ENCODE data around the gene ZBTB20.
A peak's percentile ranks its signal among the peaks of the same experiment; 100 is the strongest.

The ZBTB20 gene

DNA sequence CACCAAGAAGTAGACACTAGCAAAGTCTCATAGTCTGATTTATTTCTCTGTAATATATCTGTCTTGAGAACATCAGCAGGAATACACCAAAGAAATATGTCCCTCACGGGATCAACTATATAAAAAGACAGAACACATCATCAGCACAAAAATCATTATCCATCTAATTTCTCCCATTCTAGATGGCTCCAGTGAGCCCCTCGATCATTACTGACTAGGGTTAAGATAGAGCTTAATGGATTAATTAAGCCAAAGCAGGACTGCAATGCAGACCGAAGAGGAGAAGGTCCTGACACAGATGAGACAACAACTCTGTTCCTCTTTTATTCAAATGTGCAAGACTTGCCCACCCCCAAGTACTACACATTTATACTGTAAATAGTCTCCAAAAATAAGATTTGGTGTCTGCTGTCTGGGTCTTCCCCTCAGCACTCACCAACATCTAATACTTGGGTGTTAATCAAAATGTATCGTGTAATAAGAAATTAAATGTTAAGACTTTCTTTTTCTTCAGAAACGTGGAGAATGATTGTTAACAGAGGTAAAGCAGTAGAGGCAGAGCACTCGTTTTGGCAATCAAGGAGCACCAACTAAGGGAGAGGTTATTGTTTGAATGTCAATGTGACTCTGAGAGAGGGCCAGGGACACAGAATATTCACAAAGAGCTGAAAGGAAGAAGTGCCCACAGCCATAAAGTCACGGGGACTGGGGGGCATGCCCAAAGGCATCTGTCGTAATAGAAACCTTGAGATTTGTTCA is 719.6 kb downstream of the ZBTB20 start:
- DNase-seq = no peak

- no peak for DNase-seq
These were observed 722.8 kb downstream of the ZBTB20 start for GRCh38 chr3:114424337-114424736.

- no peak for DNase-seq
These were observed 725.9 kb downstream of the ZBTB20 start for GRCh38 chr3:114421204-114421603.

DNA sequence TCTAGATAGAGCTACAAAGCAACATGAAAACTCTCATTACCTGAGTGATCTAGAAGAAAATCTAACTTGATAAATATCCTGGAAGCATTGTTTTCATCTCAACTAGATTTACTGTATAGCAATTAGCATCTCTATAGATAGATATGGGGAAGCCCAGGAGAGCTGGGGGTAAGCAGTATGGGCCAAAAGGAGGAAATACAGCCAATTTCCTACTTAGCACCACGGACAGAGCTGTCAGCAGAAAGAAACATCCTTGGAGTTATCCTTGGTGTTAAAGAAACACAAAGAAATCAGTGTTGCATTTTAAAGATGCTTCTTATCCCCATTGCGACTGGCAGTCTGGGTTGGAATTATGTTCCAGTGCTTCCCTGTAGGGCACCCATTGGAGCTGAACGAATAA is 727.0 kb downstream of the ZBTB20 start:
- no peak for DNase-seq

GRCh38 chr3:114418724-114419543 is 728.2 kb downstream of the ZBTB20 start:
- peak; percentile 1 to 71 for DNase-seq

- no peak for DNase-seq
These were observed 729.0 kb downstream of the ZBTB20 start for GRCh38 chr3:114418107-114418506.

- DNase-seq = no peak
These were observed 729.4 kb downstream of the ZBTB20 start for GRCh38 chr3:114417675-114418074.

DNA sequence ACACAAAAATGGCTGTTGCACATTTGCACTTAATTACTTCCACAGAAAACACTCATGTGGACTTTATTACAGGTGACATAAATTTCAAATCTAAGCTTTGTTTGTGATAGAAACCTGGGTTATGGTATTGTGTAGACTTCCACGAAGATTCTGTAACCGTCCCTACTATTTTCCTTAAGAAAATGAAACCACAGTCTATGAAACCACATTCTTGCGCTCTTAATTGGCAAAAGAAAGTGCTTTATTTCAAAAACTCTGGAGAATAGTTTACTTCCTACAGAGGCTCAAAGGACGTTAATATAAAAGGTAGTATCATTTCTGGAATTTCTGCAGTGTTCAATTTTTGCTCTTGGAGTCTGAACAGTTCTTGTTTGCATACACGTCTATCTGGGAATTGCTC is 729.8 kb downstream of the ZBTB20 start:
- DNase-seq = no peak

DNA sequence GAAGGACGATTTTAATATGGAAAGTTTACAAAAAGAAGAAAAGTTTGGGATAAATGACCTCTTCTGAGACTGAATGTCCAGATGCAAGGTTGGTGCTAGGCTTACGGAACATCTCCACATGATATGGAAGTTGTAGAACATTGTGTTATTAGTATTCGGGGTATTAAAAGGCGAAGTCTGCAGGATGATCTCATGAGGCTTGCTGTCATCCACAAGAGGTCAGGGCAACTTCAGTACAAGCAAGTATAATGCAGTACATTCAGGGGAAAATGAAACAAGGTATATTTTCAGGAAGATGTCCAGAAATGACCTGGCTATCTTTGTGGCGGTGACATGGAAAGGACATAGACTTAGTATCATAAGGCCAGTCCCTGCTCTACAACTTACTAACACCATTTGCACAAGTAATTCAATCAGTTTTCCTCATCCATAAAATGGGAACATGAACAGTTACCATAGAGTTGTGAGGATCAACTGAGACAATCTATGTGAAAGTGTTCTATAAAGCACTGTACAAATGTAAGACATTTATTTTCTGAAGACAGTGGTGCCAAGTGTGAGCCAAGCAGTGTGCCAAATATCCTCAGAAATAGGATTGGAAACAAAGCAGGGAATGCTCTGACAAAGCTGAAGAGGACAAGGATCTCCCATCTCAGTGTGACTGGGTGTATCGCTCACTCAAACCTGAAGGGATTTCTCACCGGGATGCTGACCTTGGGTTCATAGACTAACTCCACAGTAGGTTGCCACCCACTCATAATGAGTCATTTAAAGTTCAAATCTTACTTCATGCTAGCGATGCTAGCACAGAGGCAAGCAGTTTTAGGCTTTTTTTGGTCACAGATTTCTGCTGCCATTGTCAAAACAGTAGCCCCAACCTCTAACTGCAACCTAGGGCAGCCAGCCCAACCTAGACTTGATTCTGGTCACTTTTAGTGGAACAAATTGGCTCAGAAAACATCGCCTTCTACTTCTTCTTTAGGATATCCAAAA is 735.0 kb downstream of the ZBTB20 start:
- DNase-seq = no peak

DNA sequence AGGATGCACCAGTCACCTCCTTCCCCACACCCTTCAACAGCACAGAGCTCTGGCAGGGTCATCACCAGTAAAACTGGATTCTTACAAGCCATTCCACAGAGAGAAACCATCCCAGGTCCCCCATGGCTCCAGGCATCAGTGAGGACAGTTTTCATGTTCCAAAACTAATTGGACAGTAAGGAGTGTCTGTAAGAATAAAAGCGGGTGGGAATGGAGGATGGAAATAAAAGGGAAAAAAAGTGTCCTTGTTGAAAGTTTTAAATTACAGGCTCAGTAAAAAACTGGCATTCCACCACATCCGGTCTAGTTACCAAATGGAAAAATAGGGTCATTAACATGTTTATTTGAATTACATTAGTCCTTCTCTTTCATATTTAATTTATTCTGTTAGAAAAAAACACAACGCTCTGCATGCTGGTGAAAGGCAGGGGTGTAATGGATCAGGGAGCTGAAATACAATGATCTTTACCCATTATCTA is 735.9 kb downstream of the ZBTB20 start:
- DNase-seq = no peak

GRCh38 chr3:114408736-114409670 is 738.1 kb downstream of the ZBTB20 start:
- DNase-seq = no peak

- no peak for DNase-seq
These were observed 740.2 kb downstream of the ZBTB20 start for GRCh38 chr3:114406922-114407321.

- no peak for DNase-seq
These were observed 740.8 kb downstream of the ZBTB20 start for GRCh38 chr3:114406286-114406685.

GRCh38 chr3:114405202-114405990 is 741.7 kb downstream of the ZBTB20 start:
- DNase-seq = no peak

DNA sequence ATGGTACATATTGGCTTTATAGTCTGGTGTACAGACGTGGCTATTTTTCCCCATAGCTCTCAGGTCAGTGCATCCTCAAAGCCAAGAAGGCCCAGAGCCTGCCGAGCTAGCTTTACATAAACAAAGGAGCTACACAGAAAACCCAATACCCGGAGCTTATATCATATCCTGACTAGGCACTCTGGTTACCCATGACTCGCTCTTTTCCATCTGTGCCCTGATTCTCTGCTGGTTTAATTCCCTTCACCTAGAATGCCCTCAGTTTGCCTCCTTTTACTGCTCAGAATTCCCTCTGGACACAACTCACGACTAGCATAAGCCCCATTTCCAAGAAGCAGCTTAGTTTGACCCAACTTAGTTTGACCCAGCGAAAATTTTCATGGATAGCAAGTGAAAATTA is 742.5 kb downstream of the ZBTB20 start:
- DNase-seq = no peak

GRCh38 chr3:114402838-114403237 is 744.2 kb downstream of the ZBTB20 start:
- DNase-seq = no peak

- DNase-seq = no peak
These were observed 745.7 kb downstream of the ZBTB20 start for GRCh38 chr3:114401346-114401745.

DNA sequence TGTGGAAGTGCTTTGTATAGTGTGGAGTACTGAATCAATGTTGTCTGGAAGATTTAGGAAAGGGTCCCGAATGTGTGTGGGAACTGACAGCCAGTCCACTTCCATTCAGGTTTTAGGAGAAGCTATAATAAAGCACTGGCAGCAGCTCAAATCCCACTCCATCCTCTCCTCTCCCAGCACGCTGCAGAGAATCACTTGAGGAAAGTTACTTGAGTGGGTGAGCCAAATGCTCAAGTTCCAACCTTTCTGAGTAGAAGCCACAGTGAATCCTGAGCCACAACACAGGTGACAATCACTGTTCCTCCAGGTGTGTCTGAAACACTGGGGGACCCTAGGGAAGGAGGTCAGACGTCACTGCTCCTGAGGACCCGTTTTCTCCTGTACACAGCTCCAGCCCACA is 746.7 kb downstream of the ZBTB20 start:
- DNase-seq = no peak

GRCh38 chr3:114394551-114394950 is 752.5 kb downstream of the ZBTB20 start:
- no peak for DNase-seq

- DNase-seq = no peak
These were observed 753.6 kb downstream of the ZBTB20 start for GRCh38 chr3:114393367-114394072.
